ENCODE data around the gene VCAN.

DNA sequence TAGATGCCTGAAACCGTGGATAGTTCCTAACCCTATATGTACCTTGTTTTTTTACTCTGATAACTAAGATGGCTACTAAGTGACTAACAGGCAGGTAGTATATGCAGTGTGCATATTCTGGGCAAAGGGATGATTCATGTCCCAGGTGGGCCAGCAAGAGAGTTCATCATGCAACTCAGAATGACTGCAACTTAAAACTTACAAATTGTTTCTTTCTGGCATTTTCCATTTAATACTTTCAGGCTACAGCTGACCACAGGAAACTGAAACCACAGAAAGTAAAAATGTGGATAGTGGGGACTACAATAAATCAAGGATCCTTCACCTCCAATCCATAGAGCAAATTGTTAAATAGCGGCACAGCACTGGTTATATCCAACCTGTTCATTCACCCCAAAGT is 30.7 kb upstream of the VCAN start:
- TF ChIP-seq, protein P1, sequence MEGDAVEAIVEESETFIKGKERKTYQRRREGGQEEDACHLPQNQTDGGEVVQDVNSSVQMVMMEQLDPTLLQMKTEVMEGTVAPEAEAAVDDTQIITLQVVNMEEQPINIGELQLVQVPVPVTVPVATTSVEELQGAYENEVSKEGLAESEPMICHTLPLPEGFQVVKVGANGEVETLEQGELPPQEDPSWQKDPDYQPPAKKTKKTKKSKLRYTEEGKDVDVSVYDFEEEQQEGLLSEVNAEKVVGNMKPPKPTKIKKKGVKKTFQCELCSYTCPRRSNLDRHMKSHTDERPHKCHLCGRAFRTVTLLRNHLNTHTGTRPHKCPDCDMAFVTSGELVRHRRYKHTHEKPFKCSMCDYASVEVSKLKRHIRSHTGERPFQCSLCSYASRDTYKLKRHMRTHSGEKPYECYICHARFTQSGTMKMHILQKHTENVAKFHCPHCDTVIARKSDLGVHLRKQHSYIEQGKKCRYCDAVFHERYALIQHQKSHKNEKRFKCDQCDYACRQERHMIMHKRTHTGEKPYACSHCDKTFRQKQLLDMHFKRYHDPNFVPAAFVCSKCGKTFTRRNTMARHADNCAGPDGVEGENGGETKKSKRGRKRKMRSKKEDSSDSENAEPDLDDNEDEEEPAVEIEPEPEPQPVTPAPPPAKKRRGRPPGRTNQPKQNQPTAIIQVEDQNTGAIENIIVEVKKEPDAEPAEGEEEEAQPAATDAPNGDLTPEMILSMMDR (IDR thresholded peaks at IDR 0.05) = no peak
- TF ChIP-seq POLR2A (IDR thresholded peaks at IDR 0.05) = no peak

Measured in heart left ventricle (tissue), 13 donors.